ENCODE data around the gene NUDT22. TPM values are rescaled to one million over a fixed set of nuclear protein-coding genes. Genes with fewer than 3 reads are reported as not detected.

NUDT22 gene
- total RNA-seq, 2 experiments from 2014 or later, result 83.8 to 84.1 TPM

- Mint-ChIP-seq H3K27ac (no peak overlapping the region), H3K36me3 (peaks cover 52% of the 10 kb centered on the region), H3K9me3 (ENCODE audit: low read depth) (no peaks in the 10 kb centered on the region), H3K4me1 (peaks cover 42% of the 10 kb centered on the region), H3K4me3 (no peak overlapping the region), H3K27me3 (no peaks in the 10 kb centered on the region)
- CTCF ChIA-PET, result interaction anchor here (1.1 to 11.0 kb wide), 2 partner anchors 11 to 54 kb away, joined by 3 to 126 read pairs; partner anchors contain the start of gene FERMT3
- no peak for DNase-seq
- ATAC-seq, result no peak
These were observed 33.6 kb upstream of the NUDT22 start for GRCh38 chr11:64192434-64192833.

- Mint-ChIP-seq H3K36me3 (peaks cover 57% of the 10 kb centered on the region), H3K27ac (no peak overlapping the region), H3K9me3 (ENCODE audit: low read depth) (no peaks in the 10 kb centered on the region), H3K4me3 (no peak overlapping the region), H3K27me3 (no peaks in the 10 kb centered on the region), H3K4me1 (peaks cover 29% of the 10 kb centered on the region)
- CTCF ChIA-PET, result interaction anchor here (1.5 to 2.3 kb wide), 3 partner anchors 11 to 104 kb away, joined by 3 to 7 read pairs (median 5); partner anchors contain the start of genes NUDT22 and STIP1
- ATAC-seq (no peak), DNase-seq (no peak)
These were observed 29.4 kb upstream of the NUDT22 start for GRCh38 chr11:64196626-64197025.

- H3K27ac Mint-ChIP-seq, result no peak overlapping the region
- CTCF ChIA-PET, result interaction anchor here (2.1 to 2.3 kb wide), 2 partner anchors 13 to 102 kb away, joined by 5 to 7 read pairs; partner anchors contain the start of gene STIP1
These were observed 27.6 kb upstream of the NUDT22 start for GRCh38 chr11:64198511-64198910.

GRCh38 chr11:64201543-64201942 lies 24.5 kb upstream of the NUDT22 start:
- H3K4me3 Mint-ChIP-seq, result no peak overlapping the region

More at GRCh38 chr11:64198511-64198910, 27.6 kb upstream of the NUDT22 start:
- Mint-ChIP-seq H3K4me3 (no peak overlapping the region), H3K9me3 (ENCODE audit: low read depth) (no peaks in the 10 kb centered on the region), H3K36me3 (peaks cover 64% of the 10 kb centered on the region), H3K27me3 (no peaks in the 10 kb centered on the region), H3K4me1 (peaks cover 30% of the 10 kb centered on the region)
- DNase-seq (no peak), ATAC-seq (no peak)

GRCh38 chr11:64202992-64203391 lies 23.1 kb upstream of the NUDT22 start:
- DNase-seq (no peak), ATAC-seq (no peak)
- H3K36me3 Mint-ChIP-seq, result peaks cover 60% of the 10 kb centered on the region
- no peak overlapping the region for H3K27ac Mint-ChIP-seq
- H3K4me1 Mint-ChIP-seq, result peaks cover 34% of the 10 kb centered on the region
- CTCF ChIA-PET, result interaction anchor here (1.0 to 9.6 kb wide), 5 partner anchors 14 to 129 kb away, joined by 3 to 169 read pairs (median 52); partner anchors contain the start of genes CATSPERZ, ESRRA, PLCB3 and PRDX5
- no peaks in the 10 kb centered on the region for H3K27me3 Mint-ChIP-seq
- H3K9me3 Mint-ChIP-seq (ENCODE audit: low read depth), result no peaks in the 10 kb centered on the region
- H3K4me3 Mint-ChIP-seq, result no peak overlapping the region

More at GRCh38 chr11:64201543-64201942, 24.5 kb upstream of the NUDT22 start:
- H3K27me3 Mint-ChIP-seq, result no peaks in the 10 kb centered on the region
- H3K4me1 Mint-ChIP-seq, result peaks cover 42% of the 10 kb centered on the region
- H3K27ac Mint-ChIP-seq, result peak overlapping the region; percentile 7
- ATAC-seq, result no peak
- no peaks in the 10 kb centered on the region for H3K9me3 Mint-ChIP-seq (ENCODE audit: low read depth)
- DNase-seq, result no peak
- CTCF ChIA-PET, result interaction anchor here (1.0 to 9.6 kb wide), 4 partner anchors 13 to 102 kb away, joined by 3 to 169 read pairs (median 89); partner anchors contain the start of genes CATSPERZ, DNAJC4, ESRRA and PLCB3
- H3K36me3 Mint-ChIP-seq, result peaks cover 57% of the 10 kb centered on the region

- no peak for ATAC-seq
- Mint-ChIP-seq H3K4me1 (peaks cover 37% of the 10 kb centered on the region), H3K9me3 (ENCODE audit: low read depth) (no peaks in the 10 kb centered on the region), H3K4me3 (no peak overlapping the region), H3K36me3 (peaks cover 59% of the 10 kb centered on the region), H3K27ac (no peak overlapping the region), H3K27me3 (no peaks in the 10 kb centered on the region)
- CTCF ChIA-PET, result interaction anchor here (1.0 to 9.6 kb wide), 8 partner anchors 15 to 114 kb away, joined by 5 to 169 read pairs (median 22); partner anchors contain the start of genes CATSPERZ, DNAJC4, ESRRA and NUDT22
- no peak for DNase-seq
These were observed 22.5 kb upstream of the NUDT22 start for GRCh38 chr11:64203421-64204079.

DNA sequence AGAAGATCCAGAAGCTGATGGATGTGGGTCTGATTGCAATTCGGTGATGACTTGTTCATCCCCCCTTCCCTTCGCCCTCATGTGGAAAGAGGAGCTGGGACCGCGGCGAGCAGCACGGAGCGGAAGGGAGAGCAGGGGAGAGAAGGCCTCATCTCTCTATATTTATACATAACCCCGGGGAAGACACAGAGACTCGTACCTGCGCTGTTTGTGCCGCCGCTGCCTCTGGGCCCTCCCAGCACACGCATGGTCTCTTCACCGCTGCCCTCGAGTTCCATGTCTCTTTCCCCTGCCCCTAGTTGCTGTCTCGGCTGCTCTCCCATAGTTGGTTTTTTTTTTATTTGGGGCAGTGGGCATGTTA lies 22.0 kb upstream of the NUDT22 start:
- CTCF ChIA-PET, result interaction anchor here (0.6 to 9.6 kb wide), 27 partner anchors 9 to 245 kb away, joined by 3 to 169 read pairs (median 5); partner anchors contain the start of genes BAD, CATSPERZ, DNAJC4 and ESRRA
- Mint-ChIP-seq H3K4me1 (peaks cover 42% of the 10 kb centered on the region), H3K27ac (no peak overlapping the region), H3K36me3 (peaks cover 58% of the 10 kb centered on the region), H3K27me3 (no peaks in the 10 kb centered on the region), H3K4me3 (no peak overlapping the region), H3K9me3 (ENCODE audit: low read depth) (no peaks in the 10 kb centered on the region)
- DNase-seq (no peak), ATAC-seq (no peak)

- no peaks in the 10 kb centered on the region for H3K27me3 Mint-ChIP-seq
- H3K9me3 Mint-ChIP-seq (ENCODE audit: low read depth), result no peaks in the 10 kb centered on the region
- peaks cover 45% of the 10 kb centered on the region for H3K4me1 Mint-ChIP-seq
- DNase-seq (peak; percentile 86), ATAC-seq (peak; percentile 30)
- H3K4me3 Mint-ChIP-seq, result peak overlapping the region; percentile 45
- H3K36me3 Mint-ChIP-seq, result peaks cover 60% of the 10 kb centered on the region
- CTCF ChIA-PET, result interaction anchor here (0.6 to 9.6 kb wide), 29 partner anchors 9 to 245 kb away, joined by 3 to 169 read pairs (median 5); partner anchors contain the start of genes BAD, CATSPERZ, DNAJC4 and ESRRA
- H3K27ac Mint-ChIP-seq, result peak overlapping the region; percentile 78
These were observed 21.5 kb upstream of the NUDT22 start for GRCh38 chr11:64204464-64204989.

DNA sequence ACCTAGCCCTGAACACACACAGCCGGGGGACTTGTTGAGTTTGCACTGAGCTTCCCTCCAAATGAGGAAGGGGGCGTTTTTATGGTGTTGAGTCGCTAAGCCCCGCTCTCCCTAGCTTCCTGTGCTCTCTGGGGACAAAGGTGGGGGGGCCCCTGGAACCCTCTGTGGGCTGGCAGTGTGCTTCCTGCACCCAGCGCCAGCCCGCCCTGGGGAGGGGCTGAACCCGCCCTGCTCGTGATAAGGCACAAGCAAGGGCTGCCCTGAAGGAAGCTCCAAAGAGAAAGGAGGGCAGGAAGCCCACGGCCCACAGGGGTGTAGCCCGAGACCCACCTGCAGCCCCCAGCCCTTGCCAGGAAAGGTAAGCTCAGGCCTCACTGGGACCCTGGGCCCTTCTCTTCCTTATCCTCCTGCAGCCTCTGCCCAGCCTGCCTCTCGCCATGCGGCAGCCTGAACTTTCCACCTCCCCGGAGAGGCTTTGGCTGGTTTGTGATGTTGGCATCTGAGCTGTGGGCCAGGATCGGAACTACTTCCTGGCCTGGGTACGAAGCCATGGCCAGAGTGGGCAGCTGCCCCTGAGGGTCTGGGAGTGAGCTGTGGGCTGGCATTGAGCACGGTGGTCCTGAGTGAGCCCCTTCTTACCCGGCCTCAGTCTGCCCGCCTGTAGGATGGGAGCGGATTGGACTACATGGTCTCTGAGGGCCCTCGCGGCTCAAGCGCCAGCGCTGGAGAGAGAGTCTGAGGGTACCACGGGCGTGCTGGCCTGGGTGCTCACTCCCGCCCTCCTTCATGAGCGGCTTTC lies 19.4 kb upstream of the NUDT22 start, which contains the start of gene FERMT3:
Gene FERMT3, plus strand, starts transcription at position 265 of the 799 bp plus-strand sequence. CDS start 644 bp downstream, outside the sequence.
- no peaks in the 10 kb centered on the region for H3K27me3 Mint-ChIP-seq
- peaks cover 42% of the 10 kb centered on the region for H3K4me1 Mint-ChIP-seq
- CTCF ChIA-PET, result interaction anchor here (0.8 to 9.6 kb wide), 20 partner anchors 11 to 368 kb away, joined by 3 to 169 read pairs (median 11); partner anchors contain the start of genes BAD, CATSPERZ, DNAJC4 and ESRRA
- no peaks in the 10 kb centered on the region for H3K9me3 Mint-ChIP-seq (ENCODE audit: low read depth)
- H3K36me3 Mint-ChIP-seq, result peaks cover 50% of the 10 kb centered on the region
- H3K27ac Mint-ChIP-seq, result peak within 1 kb of the TSS; percentile 96
- peak; percentile 69 for ATAC-seq
- H3K4me3 Mint-ChIP-seq, result peak within 1 kb of the TSS; percentile 92
- peak; percentile 89 for DNase-seq

- no peaks in the 10 kb centered on the region for H3K27me3 Mint-ChIP-seq
- ATAC-seq (peak; percentile 77), DNase-seq (peak; percentile 95)
- H3K4me1 Mint-ChIP-seq, result peaks cover 43% of the 10 kb centered on the region
- H3K36me3 Mint-ChIP-seq, result peaks cover 49% of the 10 kb centered on the region
- CTCF ChIA-PET, result interaction anchor here (0.6 to 9.6 kb wide), 23 partner anchors 10 to 386 kb away, joined by 3 to 169 read pairs (median 6); partner anchors contain the start of genes BAD, CATSPERZ, DNAJC4 and ESRRA
- peak overlapping the region; percentile 96 for H3K27ac Mint-ChIP-seq
- peak overlapping the region; percentile 92 for H3K4me3 Mint-ChIP-seq
- no peaks in the 10 kb centered on the region for H3K9me3 Mint-ChIP-seq (ENCODE audit: low read depth)
These were observed 18.6 kb upstream of the NUDT22 start for GRCh38 chr11:64207256-64208085.

GRCh38 chr11:64208086-64208795 lies 17.8 kb upstream of the NUDT22 start:
- Mint-ChIP-seq H3K4me1 (peaks cover 42% of the 10 kb centered on the region), H3K9me3 (ENCODE audit: low read depth) (no peaks in the 10 kb centered on the region), H3K27ac (peak overlapping the region; percentile 96), H3K4me3 (peak overlapping the region; percentile 92), H3K27me3 (no peaks in the 10 kb centered on the region), H3K36me3 (peaks cover 45% of the 10 kb centered on the region)
- CTCF ChIA-PET, result interaction anchor here (0.6 to 9.6 kb wide), 14 partner anchors 18 to 386 kb away, joined by 3 to 169 read pairs (median 15); partner anchors contain the start of genes BAD, CATSPERZ, DNAJC4 and ESRRA
- ATAC-seq (no peak), DNase-seq (no peak)
